RWPE1 (cell line): ENCODE data around the gene SSTR4.

Experiments used
- CTCF ChIA-PET: fragments of 350-600 bp; sonication (Branson Sonifier 250); formaldehyde crosslinking; extraction: SDS; loops from one replicate; lab custom pipeline; 2021; lab: Yijun Ruan, JAX
- POLR2A ChIA-PET: fragments of 400-600 bp; formaldehyde crosslinking; extraction: SDS; loops from one replicate; lab custom pipeline; 2020; ENCODE audit warnings: antibody characterized with exemption; ENCODE audit not compliant: low non-redundant PET; lab: Yijun Ruan, JAX
- DNase-seq: peaks from one replicate; pipeline ENCODE4 v3.0.0; 2012; ENCODE audit warnings: low spot score
- H3K27ac ChIP-seq: fragments of 450-650 bp; 2 replicates; pipeline ENCODE4 v1.5.1; 2017
- CTCF ChIP-seq: fragments of 450-650 bp; conservative IDR thresholded peaks from 2 replicates; pipeline ENCODE4 v1.5.1; 2017; ENCODE audit warnings: low read depth, mild to moderate bottlenecking

The SSTR4 gene

GRCh38 chr20:23079016-23079351 lies 43.9 kb downstream of the SSTR4 start:
- POLR2A ChIA-PET = no interaction called here

GRCh38 chr20:23079926-23080325 lies 44.8 kb downstream of the SSTR4 start:
- TF ChIP-seq CTCF = no peak
- ChIA-PET CTCF (no interaction called here), POLR2A (no interaction called here)
- H3K27ac ChIP-seq = no peak overlapping the region
- DNase-seq = no peak

More at GRCh38 chr20:23079016-23079351, 43.9 kb downstream of the SSTR4 start:
- CTCF ChIA-PET = no interaction called here
- no peak for DNase-seq
- no peak for TF ChIP-seq CTCF
- no peak overlapping the region for H3K27ac ChIP-seq

- CTCF ChIA-PET = no interaction called here
- no peak for DNase-seq
- POLR2A ChIA-PET = interaction anchor here (0.7 kb wide), 1 partner anchor 16 kb away, joined by 3 read pairs; no protein-coding TSS in a partner anchor
- H3K27ac ChIP-seq = no peak overlapping the region
- no peak for TF ChIP-seq CTCF
These were observed 45.4 kb downstream of the SSTR4 start for GRCh38 chr20:23080521-23080920.

- no peak for DNase-seq
- CTCF ChIA-PET = no interaction called here
- POLR2A ChIA-PET = no interaction called here
These were observed 46.2 kb downstream of the SSTR4 start for GRCh38 chr20:23081263-23081819.

GRCh38 chr20:23082846-23083552 lies 47.9 kb downstream of the SSTR4 start:
- ChIA-PET POLR2A (no interaction called here), CTCF (no interaction called here)
- H3K27ac ChIP-seq = peak overlapping the region; percentile 28; the same call in 1 of the 2 replicates
- no peak for TF ChIP-seq CTCF
- no peak for DNase-seq

More at GRCh38 chr20:23081263-23081819, 46.2 kb downstream of the SSTR4 start:
- no peak for TF ChIP-seq CTCF
- no peak overlapping the region for H3K27ac ChIP-seq

- H3K27ac ChIP-seq = no peak overlapping the region
- DNase-seq = no peak
- no peak for TF ChIP-seq CTCF
- ChIA-PET CTCF (interaction anchor here (0.6 kb wide), 2 partner anchors 10 to 1871 kb away, joined by 3 read pairs; no protein-coding TSS in a partner anchor), POLR2A (no interaction called here)
These were observed 48.6 kb downstream of the SSTR4 start for GRCh38 chr20:23083553-23084220.
